Suprapubic skin (tissue), 3 donors: Measurements from ENCODE around the gene HMCES.

ENCODE experiments used
- POLR2A ChIP-seq, 2 donors: fragments of 450-650 bp; IDR thresholded peaks; one replicate each; pipeline ENCODE4 v1.6.1; 2017; ENCODE audit warnings: antibody characterized with exemption in 2 of 2, mild to moderate bottlenecking in 2 of 2, moderate library complexity in 2 of 2
- TF ChIP-seq, protein P1 (sequence below), 2 donors: fragments of 200-600 bp in 1 of 2; fragments of 450-650 bp in 1 of 2; sonication (generic) in 1 of 2; IDR thresholded peaks; one replicate each; pipeline ENCODE4 v1.5.1; 2016 to 2019; ENCODE audit warnings: antibody characterized with exemption in 2 of 2, mild to moderate bottlenecking in 1 of 2, moderate library complexity in 1 of 2

- TF ChIP-seq, protein P1, sequence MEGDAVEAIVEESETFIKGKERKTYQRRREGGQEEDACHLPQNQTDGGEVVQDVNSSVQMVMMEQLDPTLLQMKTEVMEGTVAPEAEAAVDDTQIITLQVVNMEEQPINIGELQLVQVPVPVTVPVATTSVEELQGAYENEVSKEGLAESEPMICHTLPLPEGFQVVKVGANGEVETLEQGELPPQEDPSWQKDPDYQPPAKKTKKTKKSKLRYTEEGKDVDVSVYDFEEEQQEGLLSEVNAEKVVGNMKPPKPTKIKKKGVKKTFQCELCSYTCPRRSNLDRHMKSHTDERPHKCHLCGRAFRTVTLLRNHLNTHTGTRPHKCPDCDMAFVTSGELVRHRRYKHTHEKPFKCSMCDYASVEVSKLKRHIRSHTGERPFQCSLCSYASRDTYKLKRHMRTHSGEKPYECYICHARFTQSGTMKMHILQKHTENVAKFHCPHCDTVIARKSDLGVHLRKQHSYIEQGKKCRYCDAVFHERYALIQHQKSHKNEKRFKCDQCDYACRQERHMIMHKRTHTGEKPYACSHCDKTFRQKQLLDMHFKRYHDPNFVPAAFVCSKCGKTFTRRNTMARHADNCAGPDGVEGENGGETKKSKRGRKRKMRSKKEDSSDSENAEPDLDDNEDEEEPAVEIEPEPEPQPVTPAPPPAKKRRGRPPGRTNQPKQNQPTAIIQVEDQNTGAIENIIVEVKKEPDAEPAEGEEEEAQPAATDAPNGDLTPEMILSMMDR (IDR thresholded peaks at IDR 0.05), result no peak
- no peak for TF ChIP-seq POLR2A (IDR thresholded peaks at IDR 0.05)
Measured at GRCh38 chr3:129312671-129313414, 34.2 kb downstream of the HMCES start.
